ENCODE results near the gene CGB5. TPM values are rescaled to one million over a fixed set of nuclear protein-coding genes. Genes with fewer than 3 reads are reported as not detected.

The CGB5 gene
- total RNA-seq, 1 donor, result not detected

GRCh38 chr19:49064029-49064629 lies 20.5 kb downstream of the CGB5 start:
- peak; percentile 44 for DNase-seq (ENCODE audit: insufficient read length, low spot score, missing footprints)
- Histone ChIP-seq H3K79me2 (ENCODE audit: insufficient read depth, low read length) (peaks cover 3% of the 10 kb centered on the region), H3K36me3 (ENCODE audit: insufficient read depth, low read length) (no peaks in the 10 kb centered on the region), H3K4me3 (ENCODE audit: insufficient read depth, low read length) (no peak overlapping the region), H4K20me1 (ENCODE audit: insufficient read depth, low read length) (peaks cover 3% of the 10 kb centered on the region), H3K9me3 (ENCODE audit: low read depth, low read length) (no peaks in the 10 kb centered on the region), H2AFZ (ENCODE audit: low read length) (no peak overlapping the region), H3K27ac (ENCODE audit: low read depth, low read length) (no peak overlapping the region), H3K4me2 (ENCODE audit: insufficient read depth, low read length) (peak overlapping the region; percentile 48), H3K4me1 (ENCODE audit: insufficient read depth, low read length) (no peaks in the 10 kb centered on the region), H3K27me3 (ENCODE audit: insufficient read depth, low read length) (peaks cover 3% of the 10 kb centered on the region)
- no peak for TF ChIP-seq CTCF (IDR thresholded peaks at IDR 0.05; ENCODE audit: extremely low read depth, low read depth, low read length)

GRCh38 chr19:49064768-49065611 lies 21.3 kb downstream of the CGB5 start, which contains the start of gene NTF4:
Gene NTF4, minus strand, starts transcription at chr19:49064818. Its CDS starts 2,821 bp downstream, at chr19:49061997.
- Histone ChIP-seq H3K4me2 (ENCODE audit: insufficient read depth, low read length) (peak within 1 kb of the TSS; percentile 48), H3K36me3 (ENCODE audit: insufficient read depth, low read length) (no peaks in the 10 kb centered on the region), H4K20me1 (ENCODE audit: insufficient read depth, low read length) (peaks cover 3% of the 10 kb centered on the region), H3K27me3 (ENCODE audit: insufficient read depth, low read length) (peaks cover 3% of the 10 kb centered on the region), H3K27ac (ENCODE audit: low read depth, low read length) (no peak within 1 kb of the TSS), H3K4me3 (ENCODE audit: insufficient read depth, low read length) (peak within 1 kb of the TSS; percentile 19), H3K79me2 (ENCODE audit: insufficient read depth, low read length) (no peaks in the 10 kb centered on the region), H2AFZ (ENCODE audit: low read length) (no peak within 1 kb of the TSS), H3K9me3 (ENCODE audit: low read depth, low read length) (no peaks in the 10 kb centered on the region), H3K4me1 (ENCODE audit: insufficient read depth, low read length) (no peaks in the 10 kb centered on the region)
- DNase-seq (ENCODE audit: insufficient read length, low spot score, missing footprints), result peak; percentile 94
- no peak for TF ChIP-seq CTCF (IDR thresholded peaks at IDR 0.05; ENCODE audit: extremely low read depth, low read depth, low read length)

- Histone ChIP-seq H4K20me1 (ENCODE audit: insufficient read depth, low read length) (no peaks in the 10 kb centered on the region), H3K27ac (ENCODE audit: low read depth, low read length) (no peak overlapping the region), H3K9me3 (ENCODE audit: low read depth, low read length) (no peaks in the 10 kb centered on the region), H2AFZ (ENCODE audit: low read length) (no peak overlapping the region), H3K4me1 (ENCODE audit: insufficient read depth, low read length) (no peaks in the 10 kb centered on the region), H3K27me3 (ENCODE audit: insufficient read depth, low read length) (peaks cover 5% of the 10 kb centered on the region), H3K4me3 (ENCODE audit: insufficient read depth, low read length) (no peak overlapping the region), H3K36me3 (ENCODE audit: insufficient read depth, low read length) (no peaks in the 10 kb centered on the region), H3K79me2 (ENCODE audit: insufficient read depth, low read length) (no peaks in the 10 kb centered on the region), H3K4me2 (ENCODE audit: insufficient read depth, low read length) (no peak overlapping the region)
- no peak for TF ChIP-seq CTCF (IDR thresholded peaks at IDR 0.05; ENCODE audit: extremely low read depth, low read depth, low read length)
- peak; percentile 83 for DNase-seq (ENCODE audit: insufficient read length, low spot score, missing footprints)
These were observed 22.4 kb downstream of the CGB5 start for GRCh38 chr19:49065905-49066512.

- peaks cover 13% of the 10 kb centered on the region for H3K27me3 ChIP-seq (ENCODE audit: insufficient read depth, low read length)
These were observed 23.9 kb downstream of the CGB5 start for GRCh38 chr19:49067554-49067953.

More at GRCh38 chr19:49067554-49067953, 23.9 kb downstream of the CGB5 start:
- H2AFZ ChIP-seq (ENCODE audit: low read length), result no peak overlapping the region
- no peaks in the 10 kb centered on the region for H4K20me1 ChIP-seq (ENCODE audit: insufficient read depth, low read length)
- peak; percentile 82 for DNase-seq (ENCODE audit: insufficient read length, low spot score, missing footprints)
- no peaks in the 10 kb centered on the region for H3K36me3 ChIP-seq (ENCODE audit: insufficient read depth, low read length)
- no peak for TF ChIP-seq CTCF (IDR thresholded peaks at IDR 0.05; ENCODE audit: extremely low read depth, low read depth, low read length)
- no peaks in the 10 kb centered on the region for H3K79me2 ChIP-seq (ENCODE audit: insufficient read depth, low read length)
- no peak overlapping the region for H3K4me3 ChIP-seq (ENCODE audit: insufficient read depth, low read length)
- no peak overlapping the region for H3K4me2 ChIP-seq (ENCODE audit: insufficient read depth, low read length)
- H3K27ac ChIP-seq (ENCODE audit: low read depth, low read length), result no peak overlapping the region
- H3K9me3 ChIP-seq (ENCODE audit: low read depth, low read length), result no peaks in the 10 kb centered on the region
- H3K4me1 ChIP-seq (ENCODE audit: insufficient read depth, low read length), result no peaks in the 10 kb centered on the region
